Ovary (tissue), 9 donors: ENCODE results near the gene KIAA1755. TPM values are rescaled to one million over a fixed set of nuclear protein-coding genes. Genes with fewer than 3 reads are reported as not detected.

Source experiments
- DNase-seq, 5 donors: peaks; one replicate each; pipeline ENCODE4 v3.0.0-alpha.2; 2019 to 2020
- H3K27ac ChIP-seq, 2 donors: fragments of 200-600 bp; one replicate each; pipeline versions ENCODE4 v1.5.1 to v1.8.0; 2019 to 2022
- H3K27me3 ChIP-seq: fragments of 200-600 bp; one replicate; pipeline ENCODE4 v1.8.0; 2022
- H3K36me3 ChIP-seq: fragments of 200-600 bp; sonication (generic); one replicate; pipeline ENCODE4 v1.5.1; 2019
- H3K4me1 ChIP-seq: one replicate; pipeline ENCODE4 v1.8.1; 2013; ENCODE audit warnings: mild to moderate bottlenecking, moderate library complexity; ENCODE audit not compliant: insufficient read depth
- H3K4me3 ChIP-seq: fragments of 200-600 bp; sonication (generic); one replicate; pipeline ENCODE4 v1.5.1; 2017
- H3K9me3 ChIP-seq, 2 donors: fragments of 200-600 bp in 1 of 2; sonication (generic) in 1 of 2; one replicate each; pipeline versions ENCODE4 v1.5.1 to v1.8.1; 2013 to 2019; ENCODE audit warnings: mild to moderate bottlenecking in 1 of 2, moderate library complexity in 1 of 2
- EP300 ChIP-seq: sonication (generic); formaldehyde crosslinking; IDR thresholded peaks from one replicate; pipeline ENCODE4 v1.6.1; 2017; ENCODE audit warnings: antibody characterized with exemption
- POLR2A ChIP-seq: fragments of 450-650 bp; IDR thresholded peaks from one replicate; pipeline ENCODE4 v1.6.1; 2017; ENCODE audit warnings: antibody characterized with exemption, mild to moderate bottlenecking, moderate library complexity
- WGBS, 3 donors: extraction: QIAGEN DNeasy Blood & Tissue Kit in 1 of 3; methylation state at CpG; one replicate each; pipeline versions ENCODE4 v1.1.5 to v1.1.7; 2013 to 2017; 5-methylcytosine and 5-hydroxymethylcytosine counted together
- intact Hi-C, 4 donors: fragments of 100-400 bp; cut with DNase I; formaldehyde crosslinking; loops; one replicate each; pipeline versions ENCODE4 v1.11.0 to v1.15.1; 2022 to 2023
- polyA plus RNA-seq, 2 donors: library from polyadenylated mRNA; stranded (reverse); fragments of 200-250 nt in 1 of 2; fragments of 350-450 nt in 1 of 2; fragmentation: Illumina TruSeq in 1 of 2; extraction: RNeasy Lipid Tissue Mini Kit (QIAGEN cat#74804) in 1 of 2; gene quantifications; one replicate each; pipeline ENCODE4 v1.2.3, GENCODE V29; 2013 to 2014
- total RNA-seq, 7 donors: library from RNA; depleted of rRNA in 2 of 7; stranded (reverse); fragments of >200 nt in 2 of 7; fragmentation: NEBNext Ultra II Directional in 3 of 7; extraction: Animal tissue kit (Norgen Biotek cat#: 25700) in 3 of 7; gene quantifications; one replicate each; pipeline versions ENCODE4 v1.1.0 to v1.2.4, GENCODE V29; 2016 to 2023
- TF ChIP-seq, protein P1 (sequence below), 3 donors: fragments of 450-650 bp in 2 of 3; fragments of 200-600 bp in 1 of 3; IDR thresholded peaks; one replicate each; pipeline versions ENCODE4 v1.5.1 to v1.8.0; 2016 to 2022; ENCODE audit warnings: antibody characterized with exemption in 3 of 3, mild to moderate bottlenecking in 1 of 3
- donor health status: DM: no; HTN: no; CAD: no; lungs with moderate emphysema.
- donor health status: DM: no; HTN: no; CAD: no.
- donor health status: Bipolar disorder and iron deficiency.
- donor health status: DM: yes; HTN: yes; CAD: no.
- donor health status: DM: no; HTN: no; CAD: no.
- donor health status: DM: yes; HTN: yes; CAD: no.

Gene KIAA1755
- total and polyA plus RNA-seq, 9 donors, result 4.4 to 29.7 (median 12.0) TPM

DNA sequence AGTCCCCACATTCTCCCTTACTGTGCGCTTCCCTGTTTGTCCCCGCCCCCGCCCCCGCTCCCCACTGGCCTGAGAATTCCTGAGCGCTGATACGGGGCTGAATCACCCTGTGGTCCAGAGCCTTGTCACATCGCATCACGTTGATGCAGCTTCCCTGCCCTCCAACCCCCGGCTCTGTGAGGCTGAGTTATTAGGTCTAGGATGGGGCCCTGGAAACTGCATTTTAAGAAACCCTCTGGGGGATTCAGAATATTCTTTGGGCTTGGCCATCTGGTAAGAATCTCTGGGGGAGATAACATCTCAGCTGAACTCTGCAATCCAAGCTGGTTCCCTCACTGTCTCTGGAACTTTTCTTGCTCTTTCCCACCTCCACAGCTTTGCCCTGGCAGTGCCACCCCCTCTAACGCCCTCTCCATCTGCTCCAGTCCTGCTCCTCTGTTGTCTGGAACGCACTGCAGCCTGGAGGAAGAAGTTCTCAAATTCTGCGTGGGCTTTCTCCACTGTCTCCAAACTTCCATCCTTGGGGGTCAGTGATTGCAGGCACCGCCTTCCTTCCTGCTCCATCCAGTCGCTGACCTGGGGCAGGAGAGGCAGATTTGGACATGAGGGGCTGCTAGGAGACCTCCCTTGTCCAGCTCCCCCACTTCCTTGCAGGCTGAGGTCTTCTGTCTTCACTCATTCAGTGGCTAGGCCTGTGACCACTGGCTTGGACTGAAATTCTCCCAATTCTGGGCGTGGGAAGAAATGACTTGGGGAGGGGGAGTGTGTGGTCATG is 42.6 kb downstream of the KIAA1755 start:
- Histone ChIP-seq H3K4me1 (peaks cover 2% of the 10 kb centered on the region), H3K27ac (peak overlapping the region in 1 of 2 donors; percentile 21), H3K9me3 (no peaks in the 10 kb centered on the region), H3K4me3 (no peak overlapping the region), H3K27me3 (no peaks in the 10 kb centered on the region), H3K36me3 (no peaks in the 10 kb centered on the region)
- TF ChIP-seq, protein P1, sequence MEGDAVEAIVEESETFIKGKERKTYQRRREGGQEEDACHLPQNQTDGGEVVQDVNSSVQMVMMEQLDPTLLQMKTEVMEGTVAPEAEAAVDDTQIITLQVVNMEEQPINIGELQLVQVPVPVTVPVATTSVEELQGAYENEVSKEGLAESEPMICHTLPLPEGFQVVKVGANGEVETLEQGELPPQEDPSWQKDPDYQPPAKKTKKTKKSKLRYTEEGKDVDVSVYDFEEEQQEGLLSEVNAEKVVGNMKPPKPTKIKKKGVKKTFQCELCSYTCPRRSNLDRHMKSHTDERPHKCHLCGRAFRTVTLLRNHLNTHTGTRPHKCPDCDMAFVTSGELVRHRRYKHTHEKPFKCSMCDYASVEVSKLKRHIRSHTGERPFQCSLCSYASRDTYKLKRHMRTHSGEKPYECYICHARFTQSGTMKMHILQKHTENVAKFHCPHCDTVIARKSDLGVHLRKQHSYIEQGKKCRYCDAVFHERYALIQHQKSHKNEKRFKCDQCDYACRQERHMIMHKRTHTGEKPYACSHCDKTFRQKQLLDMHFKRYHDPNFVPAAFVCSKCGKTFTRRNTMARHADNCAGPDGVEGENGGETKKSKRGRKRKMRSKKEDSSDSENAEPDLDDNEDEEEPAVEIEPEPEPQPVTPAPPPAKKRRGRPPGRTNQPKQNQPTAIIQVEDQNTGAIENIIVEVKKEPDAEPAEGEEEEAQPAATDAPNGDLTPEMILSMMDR (IDR thresholded peaks at IDR 0.05), result no peak
- no peak for TF ChIP-seq POLR2A
- no peak for TF ChIP-seq EP300
- intact Hi-C loops, result loop anchor here in 3 of 4 donors (2.0 to 5.0 kb wide), 3 partner anchors 51 to 651 kb away; partner anchors contain the start of gene TGM2 (in 1 of the 3)
- WGBS, 3 donors, result 31 to 44% (median 39%) methylated on average over 15 of the region's 15 CpGs
- peak in 3 of 5 donors; percentile 53 to 68 (median 59) for DNase-seq

DNA sequence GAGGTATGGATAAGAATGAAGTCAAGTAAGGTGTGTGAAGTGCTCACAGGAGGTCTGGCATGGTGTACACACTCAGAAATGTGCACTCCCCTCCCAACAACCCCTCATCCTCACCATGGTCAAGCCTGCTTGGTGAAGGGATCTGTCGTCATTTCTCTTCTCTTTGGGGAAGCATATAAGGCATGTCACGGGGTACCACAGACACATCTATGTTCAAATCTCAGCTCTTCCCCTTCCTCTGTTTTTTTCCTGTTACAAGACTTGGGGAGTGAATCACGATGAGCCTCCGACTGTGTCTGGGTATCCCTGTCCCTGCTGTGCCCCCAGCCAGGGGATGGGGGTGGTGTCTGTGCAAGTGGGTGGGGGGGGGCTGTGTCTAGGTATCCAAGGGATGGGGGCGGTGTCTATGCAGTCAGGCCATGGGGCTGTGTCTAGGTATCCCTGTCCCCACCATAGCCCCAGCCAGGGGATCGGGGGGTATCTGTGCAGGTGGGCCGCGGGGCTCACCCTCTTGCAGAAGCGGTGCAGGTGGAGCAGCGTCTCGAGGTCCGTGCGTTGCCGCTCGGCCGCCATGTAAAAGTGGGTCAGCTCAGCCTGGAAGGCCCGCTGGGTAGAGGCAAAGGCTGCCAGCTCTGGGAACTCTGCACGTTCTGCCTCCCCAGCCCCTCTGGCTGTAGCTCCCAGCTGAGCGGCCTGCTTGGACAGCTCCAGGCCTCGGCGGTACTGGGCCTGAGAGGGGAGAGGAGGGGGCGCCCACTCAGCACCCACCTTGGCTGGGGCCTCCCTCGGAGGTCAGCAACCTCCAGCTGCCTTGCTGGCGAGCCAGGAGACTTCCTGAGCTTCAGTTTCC is 43.6 kb downstream of the KIAA1755 start:
- H3K4me1 ChIP-seq, result peaks cover 2% of the 10 kb centered on the region
- H3K9me3 ChIP-seq, result no peaks in the 10 kb centered on the region
- no peak overlapping the region for H3K4me3 ChIP-seq
- TF ChIP-seq EP300, result no peak
- TF ChIP-seq, protein P1 (IDR thresholded peaks at IDR 0.05), result no peak
- TF ChIP-seq POLR2A, result no peak
- H3K36me3 ChIP-seq, result no peaks in the 10 kb centered on the region
- 91% methylated on average over 24 of the region's 24 CpGs for WGBS, 3 donors
- no peak for DNase-seq
- H3K27me3 ChIP-seq, result no peaks in the 10 kb centered on the region
- intact Hi-C loops, result loop anchor here in 2 of 4 donors (5.0 kb wide), 2 partner anchors 50 to 650 kb away; partner anchors contain the start of gene TGM2 (in 1 of the 2)
- peak overlapping the region in 1 of 2 donors; percentile 21 for H3K27ac ChIP-seq

DNA sequence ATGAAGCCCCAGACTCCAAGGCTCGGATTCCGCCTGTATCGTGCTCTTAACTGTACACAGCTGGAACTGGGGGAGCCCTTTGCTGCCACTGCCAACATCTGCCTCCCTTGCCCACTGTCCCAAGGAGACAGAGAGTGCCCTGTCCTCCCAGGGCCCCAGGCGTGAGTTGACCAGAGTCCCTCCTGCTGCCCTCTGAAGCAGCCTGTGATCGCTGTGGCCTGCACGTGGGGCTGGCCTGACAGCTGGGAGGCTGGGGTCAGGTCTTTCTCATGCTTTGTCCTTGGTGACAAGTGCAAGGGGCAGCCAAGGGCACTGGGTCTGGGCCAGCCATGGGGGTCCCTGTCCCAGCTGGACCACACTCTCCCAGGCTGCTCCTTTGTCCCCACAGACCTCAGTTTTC is 44.3 kb downstream of the KIAA1755 start:
- DNase-seq, result no peak
- Histone ChIP-seq H3K9me3 (no peaks in the 10 kb centered on the region), H3K27ac (no peak overlapping the region), H3K4me3 (no peak overlapping the region), H3K36me3 (no peaks in the 10 kb centered on the region), H3K4me1 (peaks cover 2% of the 10 kb centered on the region), H3K27me3 (no peaks in the 10 kb centered on the region)
- intact Hi-C loops, result loop anchor here in 2 of 4 donors (5.0 kb wide), 2 partner anchors 49 to 649 kb away; partner anchors contain the start of gene TGM2 (in 1 of the 2)
- WGBS, 3 donors, result 79 to 85% (median 80%) methylated on average over 6 of the region's 6 CpGs
- no peak for TF ChIP-seq EP300
- TF ChIP-seq POLR2A, result no peak

DNA sequence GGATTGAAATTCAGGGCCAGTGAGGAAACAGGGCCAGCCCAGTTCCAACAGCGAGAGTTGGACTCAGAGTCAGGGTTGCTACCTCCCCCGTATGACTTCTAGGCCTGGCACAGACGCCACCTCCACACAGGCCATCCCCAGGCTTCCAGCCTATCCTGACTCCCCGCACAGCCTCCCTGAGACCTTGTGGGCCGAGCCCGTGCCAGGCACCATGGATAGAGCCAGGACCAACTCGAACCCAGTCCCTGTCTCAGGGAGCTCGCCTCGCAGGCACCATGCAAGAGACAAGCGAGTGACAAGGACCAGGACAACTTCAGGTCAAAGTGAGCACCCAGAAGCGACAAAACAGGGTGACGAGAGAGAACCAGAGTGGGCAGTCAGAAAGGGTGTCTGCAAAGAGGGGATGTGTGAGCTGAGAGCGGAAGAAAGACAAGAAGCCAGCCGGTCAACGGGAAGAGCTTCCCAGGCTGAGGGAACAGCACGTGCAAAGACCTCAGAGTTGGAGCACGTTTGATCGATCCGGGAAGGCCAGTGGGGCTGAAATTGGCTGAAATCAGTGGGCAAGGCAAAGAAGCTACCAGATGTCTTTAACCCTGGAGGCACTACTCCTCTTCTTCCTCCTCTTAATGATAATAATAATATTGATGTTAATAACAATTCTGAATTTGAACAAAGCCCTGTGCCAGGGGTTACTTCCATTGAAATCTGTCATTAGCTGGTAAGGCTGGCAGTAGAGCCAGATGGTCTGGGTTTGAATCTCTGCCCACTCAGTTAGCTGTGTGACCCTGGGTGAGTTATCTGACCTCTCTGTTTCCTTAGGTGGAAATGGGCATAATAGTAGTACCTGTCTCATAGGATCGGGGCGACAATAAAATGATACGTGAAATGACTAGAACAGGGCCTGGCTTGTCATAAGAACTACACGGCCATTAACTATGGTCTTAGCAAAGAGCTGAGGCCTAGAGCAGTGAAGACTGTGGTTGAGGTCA is 45.0 kb downstream of the KIAA1755 start:
- Histone ChIP-seq H3K36me3 (no peaks in the 10 kb centered on the region), H3K27me3 (no peaks in the 10 kb centered on the region), H3K4me1 (peaks cover 2% of the 10 kb centered on the region), H3K4me3 (no peak overlapping the region), H3K27ac (no peak overlapping the region), H3K9me3 (no peaks in the 10 kb centered on the region)
- WGBS, 3 donors, result 81 to 82% (median 82%) methylated on average over 23 of the region's 23 CpGs
- no peak for DNase-seq
- TF ChIP-seq EP300 (no peak), POLR2A (no peak)
- TF ChIP-seq, protein P1 (IDR thresholded peaks at IDR 0.05), result no peak
- intact Hi-C loops, result loop anchor here in 2 of 4 donors (5.0 kb wide), 2 partner anchors 48 to 648 kb away; partner anchors contain the start of gene TGM2 (in 1 of the 2)
